GM21381 (cell line): ENCODE results near the gene GCC2.
"Not testable (repeated sequence)": the region's sequence is repeated elsewhere in the genome, so short reads cannot be mapped to it uniquely, and the experiment has no call there.

Source experiments
- ATAC-seq: cut with Tn5 transposase; IDR thresholded peaks from one replicate; pipeline ENCODE4 v1.9.1; 2021; ENCODE audit warnings: mild to moderate bottlenecking, moderate library complexity; ENCODE audit not compliant: unreplicated experiment

GCC2 gene

GRCh38 chr2:108448678-108449409 is at the start of gene GCC2:
Gene GCC2, plus strand, starts transcription at chr2:108449206. Its CDS starts 69 bp downstream, at chr2:108449275.
- ATAC-seq, result peak; percentile 97

DNA sequence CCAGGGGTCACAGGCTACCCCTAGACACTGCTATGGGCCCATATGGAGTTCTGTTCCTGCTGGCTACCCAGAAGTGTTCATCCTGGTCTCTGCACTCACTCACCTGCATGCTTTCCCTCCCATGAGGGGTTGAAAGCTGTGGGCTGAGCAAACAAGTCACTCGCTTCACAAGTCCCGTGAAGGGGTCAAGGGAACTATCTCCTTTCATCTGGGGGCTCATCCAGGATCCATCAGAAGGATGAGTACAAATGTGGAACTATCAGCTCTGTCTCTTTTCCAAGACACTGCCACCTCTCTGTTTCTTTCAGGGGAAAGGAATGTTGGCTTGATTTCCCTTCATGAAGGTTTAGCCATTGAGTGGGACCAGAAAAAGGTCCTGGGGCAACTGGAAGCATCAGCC is 49.5 kb upstream of the GCC2 start:
- no peak for ATAC-seq

- ATAC-seq, result no peak
These were observed 47.2 kb upstream of the GCC2 start for GRCh38 chr2:108401800-108402199.

- ATAC-seq, result no peak
These were observed 45.5 kb upstream of the GCC2 start for GRCh38 chr2:108403494-108403893.

DNA sequence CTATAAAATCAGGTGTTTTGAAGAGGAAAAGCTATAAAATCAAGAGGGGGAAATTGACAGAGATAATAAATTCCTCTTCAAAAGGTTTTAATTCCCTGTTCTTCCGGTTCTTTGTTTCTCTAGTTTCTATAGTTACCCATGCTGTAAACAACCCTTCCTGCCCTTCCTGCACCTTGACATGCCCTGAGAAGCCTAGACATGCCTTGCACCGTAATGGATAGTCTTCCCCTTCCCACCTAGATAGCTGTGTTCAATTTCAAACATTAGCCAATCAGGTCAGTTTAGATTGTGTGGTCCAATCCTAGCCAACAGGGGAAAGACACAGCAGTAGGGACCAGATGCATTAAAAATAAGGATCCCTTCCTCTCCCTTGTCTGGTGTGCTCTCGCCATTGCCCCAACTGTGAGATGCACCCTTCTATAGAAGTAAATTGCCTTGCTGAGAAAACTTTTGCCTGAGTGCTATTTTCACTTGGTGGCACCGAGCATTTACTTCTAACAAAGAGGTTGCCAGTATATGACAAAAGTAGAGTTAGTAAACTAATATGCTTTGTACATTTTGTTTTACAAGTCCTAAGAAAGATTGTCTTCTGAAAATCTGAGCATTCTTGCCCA is 44.1 kb upstream of the GCC2 start:
- no peak for ATAC-seq

DNA sequence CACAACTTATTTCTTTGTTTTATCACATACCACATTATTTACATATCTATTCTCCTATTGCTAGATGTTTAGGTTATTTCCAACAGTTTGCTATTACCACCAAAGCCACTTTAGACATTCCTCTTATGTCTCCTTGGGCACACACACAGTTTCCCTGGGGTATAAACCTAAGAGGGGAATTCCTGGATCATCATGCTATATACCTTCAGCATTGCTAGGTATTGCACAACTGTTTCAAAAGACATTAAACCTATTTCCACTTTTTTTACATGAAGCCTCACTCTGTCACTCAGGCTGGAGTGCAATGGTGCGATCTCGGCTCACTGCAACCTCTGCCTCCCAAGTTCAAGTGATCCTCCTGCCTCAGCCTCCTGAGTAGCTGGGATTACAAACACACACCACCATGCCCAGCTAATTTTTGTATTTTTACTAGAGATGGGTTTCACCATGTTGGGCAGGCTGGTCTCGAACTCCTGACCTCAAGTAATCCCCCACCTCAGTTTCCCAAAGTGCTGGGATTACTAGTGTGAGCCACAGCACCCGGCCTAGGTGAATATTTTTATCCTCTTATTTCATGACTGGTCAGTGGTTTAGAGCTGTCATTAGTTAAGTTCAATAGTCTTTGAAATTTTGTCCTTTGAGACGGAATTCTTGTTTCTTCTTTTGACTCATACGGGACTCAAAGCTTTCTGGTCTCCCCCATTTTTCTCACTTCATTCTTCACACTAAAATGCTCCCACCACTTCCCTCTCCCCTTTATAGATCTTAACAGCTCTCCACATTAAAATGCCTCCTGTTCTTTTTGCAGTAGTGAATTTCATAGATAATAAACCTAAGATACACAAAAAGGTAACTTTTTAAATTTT is 40.9 kb upstream of the GCC2 start:
- ATAC-seq, result no peak

GRCh38 chr2:108409768-108410167 is 39.2 kb upstream of the GCC2 start:
- ATAC-seq, result no peak

GRCh38 chr2:108412995-108413710 is 35.9 kb upstream of the GCC2 start:
- no peak for ATAC-seq

DNA sequence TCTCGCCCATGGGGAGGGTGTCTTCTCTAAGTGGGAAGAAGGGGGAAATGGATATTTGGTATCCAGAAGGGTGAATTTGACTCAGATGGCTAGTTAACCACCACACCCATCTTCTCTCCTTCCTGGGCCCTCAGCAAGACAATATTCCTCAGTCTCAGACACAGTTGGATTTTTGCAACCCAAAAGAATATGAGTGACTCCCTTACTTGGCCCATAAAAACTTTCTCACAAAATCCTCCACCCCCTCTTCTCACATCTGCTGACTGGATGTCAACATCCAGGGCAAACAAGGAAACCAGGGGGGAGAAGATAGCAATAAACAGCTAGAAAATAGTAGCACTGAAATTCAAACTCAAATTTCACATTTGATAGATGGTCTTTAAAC is 35.3 kb upstream of the GCC2 start:
- ATAC-seq, result no peak

DNA sequence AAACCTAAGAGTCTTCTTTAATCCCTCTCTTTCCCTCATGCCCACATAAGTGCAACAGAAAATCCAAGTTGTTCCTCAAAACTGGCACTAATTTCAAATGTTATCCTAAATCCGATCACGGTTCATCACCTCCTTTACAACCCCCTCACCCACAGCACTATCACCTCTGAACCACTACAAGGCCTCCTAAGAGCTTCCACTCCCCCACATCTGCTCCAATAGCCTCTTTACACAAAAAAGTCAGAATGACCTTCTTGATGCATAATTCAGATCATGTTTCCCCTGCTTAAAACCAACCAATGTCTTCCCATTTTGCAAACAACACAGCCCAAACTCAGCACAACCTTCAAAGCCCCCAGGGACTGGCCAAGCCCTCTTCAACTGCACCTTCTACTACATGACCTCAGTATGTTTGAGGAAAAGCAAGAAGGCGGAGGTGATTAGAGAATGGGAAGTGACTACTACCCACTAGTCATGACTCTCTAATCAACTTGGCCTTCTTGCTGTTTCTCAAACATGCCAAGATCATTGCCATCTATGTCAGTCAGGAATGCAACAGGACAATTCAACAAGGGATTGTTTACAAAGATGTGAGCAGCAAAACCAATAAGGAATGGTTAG is 34.6 kb upstream of the GCC2 start:
- ATAC-seq, result no peak

- ATAC-seq, result no peak
These were observed 34.1 kb upstream of the GCC2 start for GRCh38 chr2:108414945-108415344.

GRCh38 chr2:108417254-108417653 is 31.8 kb upstream of the GCC2 start:
- ATAC-seq, result no peak

- no peak for ATAC-seq
These were observed 30.6 kb upstream of the GCC2 start for GRCh38 chr2:108418416-108418815.

GRCh38 chr2:108423067-108423466 is 25.9 kb upstream of the GCC2 start:
- no peak for ATAC-seq

DNA sequence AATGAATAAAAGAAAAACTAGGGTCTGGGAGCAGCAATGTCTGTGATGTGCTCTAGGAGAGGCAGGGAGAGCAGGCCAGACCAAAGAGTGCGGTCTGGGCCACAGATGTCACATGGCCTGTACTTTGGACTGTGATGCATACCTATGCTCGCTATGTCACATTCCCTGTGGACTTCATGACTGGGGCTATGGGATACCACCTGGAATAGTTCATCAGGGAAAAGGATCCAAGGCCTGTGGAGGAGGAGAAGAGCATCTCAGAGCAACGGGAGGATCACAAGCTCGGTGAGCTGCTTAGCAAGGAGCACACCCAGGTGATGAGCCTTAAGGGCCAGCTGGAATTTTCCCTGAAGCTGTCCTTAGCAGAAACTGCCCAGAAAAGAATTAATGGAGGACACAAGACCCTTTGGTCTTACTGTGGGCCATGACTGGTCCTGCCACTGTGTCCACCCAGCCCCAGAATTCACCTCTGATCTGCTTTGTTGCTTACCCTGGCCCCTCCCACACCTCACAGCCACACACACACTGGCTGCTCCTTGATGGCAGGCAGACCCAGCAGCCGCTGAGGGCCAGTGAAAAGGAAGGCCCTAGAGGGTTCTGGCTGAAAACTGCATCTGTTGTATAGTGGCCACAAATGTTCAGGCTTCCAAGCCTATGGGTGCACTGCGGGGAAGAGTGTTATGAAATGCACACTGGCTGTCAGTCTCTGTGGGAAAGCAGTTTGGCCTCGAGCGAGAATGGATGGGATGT is 25.3 kb upstream of the GCC2 start:
- ATAC-seq, result no peak

- no peak for ATAC-seq
These were observed 20.6 kb upstream of the GCC2 start for GRCh38 chr2:108428286-108429009.

DNA sequence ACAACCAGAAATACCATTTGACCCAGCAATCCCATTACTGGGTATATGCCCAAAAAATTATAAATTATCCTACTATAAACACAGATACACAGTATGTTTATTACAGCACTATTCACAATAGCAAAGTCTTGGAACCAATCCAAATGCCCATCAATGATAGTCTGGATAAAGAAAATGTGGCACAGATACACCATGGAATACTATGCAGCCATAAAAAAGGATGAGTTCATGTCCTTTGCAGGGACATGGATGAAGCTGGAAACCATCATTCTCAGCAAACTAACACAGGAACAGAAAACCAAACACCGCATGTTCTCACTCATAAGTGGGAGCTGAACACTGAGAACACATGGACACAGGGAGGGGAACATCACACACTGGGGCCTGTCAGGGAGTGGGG is 13.4 kb upstream of the GCC2 start:
- not testable (repeated sequence) for ATAC-seq

- no peak for ATAC-seq
These were observed 12.0 kb upstream of the GCC2 start for GRCh38 chr2:108436976-108437375.

DNA sequence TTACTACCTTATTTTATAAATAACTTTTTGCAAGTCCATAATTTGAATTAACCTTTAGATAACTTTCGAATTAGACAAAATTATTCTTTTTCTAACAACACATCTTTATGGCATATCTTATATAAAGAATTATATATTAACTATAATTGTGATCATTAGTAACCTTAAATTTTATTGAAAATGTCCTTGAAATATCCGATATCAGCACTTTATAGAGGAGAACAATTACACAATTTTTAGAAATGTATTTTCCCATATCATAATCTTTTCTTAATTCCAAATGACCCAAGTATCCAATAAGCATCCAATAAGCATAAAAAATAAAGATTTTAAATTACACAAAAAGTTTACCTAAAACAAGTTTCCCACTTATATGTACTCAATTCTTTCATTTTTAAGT is 7.3 kb upstream of the GCC2 start:
- ATAC-seq, result no peak
